ENCODE measurements around the gene COX4I2.
"Not testable (repeated sequence)": the region's sequence is repeated elsewhere in the genome, so short reads cannot be mapped to it uniquely, and the experiment has no call there.

COX4I2 gene

GRCh38 chr20:31617432-31618104 lies 20.1 kb upstream of the COX4I2 start:
- peak overlapping the region in 3 of 11 experiments; percentile 31 to 42 (median 32); a peak in 5 of 22 replicates for H3K9ac ChIP-seq
- H3K4me2 ChIP-seq: peak overlapping the region; percentile 37 to 82 (median 63); a peak in 20 of 22 replicates
- no peaks in the 10 kb centered on the region for H3K27me3 ChIP-seq
- H3K4me3 ChIP-seq: no peak overlapping the region
- no peak for TF ChIP-seq Cebpa-rat (IDR thresholded peaks at IDR 0.05)
- no peaks in the 10 kb centered on the region for H3K36me3 ChIP-seq
- H3K4me1 ChIP-seq: peaks cover 13 to 36% (median 30%) of the 10 kb centered on the region in 10 experiments; a peak in 19 of 20 replicates
- peak overlapping the region in 10 of 11 experiments; percentile 14 to 70 (median 46); a peak in 19 of 22 replicates for H3K27ac ChIP-seq
- H4K20me1 ChIP-seq: no peaks in the 10 kb centered on the region
- no peaks in the 10 kb centered on the region for H3K9me3 ChIP-seq (replicated peaks in 1 of 11)

GRCh38 chr20:31620246-31620645 lies 17.5 kb upstream of the COX4I2 start:
- Histone ChIP-seq H3K9ac (no peak overlapping the region), H3K27me3 (no peaks in the 10 kb centered on the region), H4K20me1 (no peaks in the 10 kb centered on the region), H3K9me3 (replicated peaks in 1 of 11) (no peaks in the 10 kb centered on the region), H3K36me3 (no peaks in the 10 kb centered on the region), H3K4me3 (no peak overlapping the region), H3K27ac (no peak overlapping the region), H3K4me2 (no peak overlapping the region), H3K4me1 (peaks cover 12 to 37% (median 28%) of the 10 kb centered on the region in 10 experiments; a peak in 19 of 20 replicates)
- TF ChIP-seq Cebpa-rat (IDR thresholded peaks at IDR 0.05): no peak

GRCh38 chr20:31623123-31623505 lies 14.6 kb upstream of the COX4I2 start:
- peaks cover 0 to 14% (median 6%) of the 10 kb centered on the region in 10 experiments; a peak in 10 of 20 replicates for H3K4me1 ChIP-seq
- not testable (repeated sequence) for H3K27me3 ChIP-seq; H3K9me3 ChIP-seq (replicated peaks in 1 of 11); H3K27ac ChIP-seq; H4K20me1 ChIP-seq; H3K36me3 ChIP-seq; H3K4me2 ChIP-seq; H3K9ac ChIP-seq; H3K4me3 ChIP-seq

- not testable (repeated sequence) for H4K20me1 ChIP-seq; H3K9ac ChIP-seq; H3K27me3 ChIP-seq; H3K36me3 ChIP-seq; H3K4me3 ChIP-seq; H3K27ac ChIP-seq; H3K9me3 ChIP-seq (replicated peaks in 1 of 11); H3K4me2 ChIP-seq
- H3K4me1 ChIP-seq: peaks cover 0 to 11% (median 5%) of the 10 kb centered on the region in 10 experiments; a peak in 6 of 20 replicates
Measured at GRCh38 chr20:31626534-31626933, 11.2 kb upstream of the COX4I2 start.

- not testable (repeated sequence) for H3K4me3 ChIP-seq; H3K4me2 ChIP-seq; H3K9ac ChIP-seq; H3K27me3 ChIP-seq; H3K36me3 ChIP-seq; H3K4me1 ChIP-seq; H4K20me1 ChIP-seq; H3K9me3 ChIP-seq (replicated peaks in 1 of 11); H3K27ac ChIP-seq
Measured at GRCh38 chr20:31628057-31628456, 9.7 kb upstream of the COX4I2 start.

- Histone ChIP-seq H3K4me3 (no peak overlapping the region), H3K9me3 (replicated peaks in 1 of 11) (no peaks in the 10 kb centered on the region), H3K27ac (no peak overlapping the region), H3K27me3 (no peaks in the 10 kb centered on the region), H3K36me3 (no peaks in the 10 kb centered on the region), H3K4me1 (no peaks in the 10 kb centered on the region), H3K4me2 (no peak overlapping the region), H4K20me1 (no peaks in the 10 kb centered on the region), H3K9ac (no peak overlapping the region)
- TF ChIP-seq Cebpa-rat (IDR thresholded peaks at IDR 0.05): no peak
Measured at GRCh38 chr20:31630187-31630790, 7.4 kb upstream of the COX4I2 start.

- Histone ChIP-seq H3K27me3 (no peaks in the 10 kb centered on the region), H3K9me3 (replicated peaks in 1 of 11) (no peaks in the 10 kb centered on the region), H3K9ac (no peak overlapping the region), H3K27ac (no peak overlapping the region), H3K4me3 (no peak overlapping the region), H3K4me1 (no peaks in the 10 kb centered on the region), H3K36me3 (no peaks in the 10 kb centered on the region), H4K20me1 (no peaks in the 10 kb centered on the region), H3K4me2 (no peak overlapping the region)
- no peak for TF ChIP-seq Cebpa-rat (IDR thresholded peaks at IDR 0.05)
Measured at GRCh38 chr20:31632548-31633338, 5.0 kb upstream of the COX4I2 start.

GRCh38 chr20:31633339-31633914 lies 4.3 kb upstream of the COX4I2 start:
- TF ChIP-seq Cebpa-rat (IDR thresholded peaks at IDR 0.05): no peak
- no peak overlapping the region for H3K4me2 ChIP-seq
- H3K27ac ChIP-seq: no peak overlapping the region

GRCh38 chr20:31638317-31638716 lies 605 bp downstream of the COX4I2 start:
- no peaks in the 10 kb centered on the region for H3K27me3 ChIP-seq
- peaks cover 8 to 10% (median 9%) of the 10 kb centered on the region in 10 experiments for H3K4me1 ChIP-seq
- no peaks in the 10 kb centered on the region for H3K9me3 ChIP-seq (replicated peaks in 1 of 11)
- no peaks in the 10 kb centered on the region for H3K36me3 ChIP-seq
- H4K20me1 ChIP-seq: 0 out of 22 replicates have a peak, but pooled peaks cover 0 to 4% (median 0%) of the 10 kb centered on the region in 11 experiments
- no peak overlapping the region for H3K4me2 ChIP-seq
- H3K27ac ChIP-seq: 0 out of 22 replicates have a peak overlapping the region, but pooled peaks of 1 of the 11 experiments have one; percentile 16
- no peak overlapping the region for H3K9ac ChIP-seq
- no peak overlapping the region for H3K4me3 ChIP-seq
- TF ChIP-seq Cebpa-rat (IDR thresholded peaks at IDR 0.05): no peak

More at GRCh38 chr20:31633339-31633914, 4.3 kb upstream of the COX4I2 start:
- Histone ChIP-seq H3K9me3 (replicated peaks in 1 of 11) (no peaks in the 10 kb centered on the region), H4K20me1 (no peaks in the 10 kb centered on the region), H3K4me3 (no peak overlapping the region), H3K27me3 (no peaks in the 10 kb centered on the region), H3K9ac (no peak overlapping the region), H3K36me3 (no peaks in the 10 kb centered on the region), H3K4me1 (no peaks in the 10 kb centered on the region)

Data from BLaER1 treated with 17β-estradiol and CSF1 and Interleukin-3, amounts not matched to agents 10 nM and 100 nM (cell line).